ENCODE measurements around the gene ZNF222. TPM values are rescaled to one million over a fixed set of nuclear protein-coding genes. Genes with fewer than 3 reads are reported as not detected.

ZNF222 gene
- total RNA-seq, 1 donor from 2014 or later = 7.8 TPM

DNA sequence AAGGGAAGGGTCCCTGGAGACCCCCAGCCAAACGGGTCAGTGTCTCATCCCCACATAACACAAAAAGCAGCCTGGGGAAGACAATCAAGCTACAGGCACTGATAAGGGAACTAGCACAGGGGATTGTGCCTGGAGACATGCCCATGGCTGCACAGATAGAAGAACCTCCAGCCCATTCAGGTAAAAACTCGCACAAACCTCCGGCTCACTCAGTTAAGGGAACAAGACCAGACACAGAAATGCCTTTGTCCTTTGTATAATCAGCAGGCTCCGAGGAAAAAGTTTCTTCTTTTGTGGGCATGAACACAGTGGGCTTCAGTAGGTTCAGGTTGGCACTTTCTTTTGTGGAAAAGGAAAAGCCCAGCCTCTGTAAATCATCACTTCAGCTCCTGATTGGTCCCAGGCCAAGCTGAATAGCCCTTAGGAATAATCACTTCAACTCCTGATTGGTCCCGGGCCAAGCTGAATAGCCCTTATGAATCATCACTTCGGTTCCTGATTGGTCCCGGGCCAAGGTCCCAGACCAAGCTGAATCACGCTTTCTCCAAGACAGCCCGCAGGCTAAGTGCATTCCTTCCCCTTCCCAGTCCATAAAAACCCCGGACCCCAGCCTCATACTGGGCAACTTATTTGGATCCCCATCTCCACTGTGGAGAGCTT lies 27.4 kb upstream of the ZNF222 start:
- peaks cover 31% of the 10 kb centered on the region for H3K9me3 Mint-ChIP-seq
- no peak for DNase-seq (ENCODE audit: low spot score in 2 of 2, unreplicated experiment in 2 of 2)
- no peak overlapping the region for H3K4me3 Mint-ChIP-seq
- H3K4me1 Mint-ChIP-seq = peaks cover 8% of the 10 kb centered on the region
- H3K27ac Mint-ChIP-seq = no peak overlapping the region
- TF ChIP-seq, protein P1, sequence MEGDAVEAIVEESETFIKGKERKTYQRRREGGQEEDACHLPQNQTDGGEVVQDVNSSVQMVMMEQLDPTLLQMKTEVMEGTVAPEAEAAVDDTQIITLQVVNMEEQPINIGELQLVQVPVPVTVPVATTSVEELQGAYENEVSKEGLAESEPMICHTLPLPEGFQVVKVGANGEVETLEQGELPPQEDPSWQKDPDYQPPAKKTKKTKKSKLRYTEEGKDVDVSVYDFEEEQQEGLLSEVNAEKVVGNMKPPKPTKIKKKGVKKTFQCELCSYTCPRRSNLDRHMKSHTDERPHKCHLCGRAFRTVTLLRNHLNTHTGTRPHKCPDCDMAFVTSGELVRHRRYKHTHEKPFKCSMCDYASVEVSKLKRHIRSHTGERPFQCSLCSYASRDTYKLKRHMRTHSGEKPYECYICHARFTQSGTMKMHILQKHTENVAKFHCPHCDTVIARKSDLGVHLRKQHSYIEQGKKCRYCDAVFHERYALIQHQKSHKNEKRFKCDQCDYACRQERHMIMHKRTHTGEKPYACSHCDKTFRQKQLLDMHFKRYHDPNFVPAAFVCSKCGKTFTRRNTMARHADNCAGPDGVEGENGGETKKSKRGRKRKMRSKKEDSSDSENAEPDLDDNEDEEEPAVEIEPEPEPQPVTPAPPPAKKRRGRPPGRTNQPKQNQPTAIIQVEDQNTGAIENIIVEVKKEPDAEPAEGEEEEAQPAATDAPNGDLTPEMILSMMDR (IDR thresholded peaks at IDR 0.05; ENCODE audit: unreplicated experiment) = no peak
- H3K27me3 Mint-ChIP-seq (ENCODE audit: low read depth) = no peaks in the 10 kb centered on the region
- H3K36me3 Mint-ChIP-seq = peaks cover 41% of the 10 kb centered on the region

GRCh38 chr19:44002212-44002565 lies 23.0 kb upstream of the ZNF222 start:
- Mint-ChIP-seq H3K27ac (peak overlapping the region; percentile 96), H3K4me3 (peak overlapping the region; percentile 99), H3K27me3 (ENCODE audit: low read depth) (no peaks in the 10 kb centered on the region), H3K4me1 (peaks cover 15% of the 10 kb centered on the region), H3K36me3 (peaks cover 30% of the 10 kb centered on the region), H3K9me3 (peaks cover 33% of the 10 kb centered on the region)
- no peak for DNase-seq (ENCODE audit: low spot score in 2 of 2, unreplicated experiment in 2 of 2)
- TF ChIP-seq, protein P1 (IDR thresholded peaks at IDR 0.05; ENCODE audit: unreplicated experiment) = no peak

- TF ChIP-seq, protein P1 (IDR thresholded peaks at IDR 0.05; ENCODE audit: unreplicated experiment) = no peak
- peaks cover 31% of the 10 kb centered on the region for H3K36me3 Mint-ChIP-seq
These were observed 22.4 kb upstream of the ZNF222 start, which contains the start of gene ZNF230 for GRCh38 chr19:44002566-44003460. TSS of gene ZNF230 (plus strand) at chr19:44002957. CDS start at chr19:44007079, 4,122 bp downstream.

DNA sequence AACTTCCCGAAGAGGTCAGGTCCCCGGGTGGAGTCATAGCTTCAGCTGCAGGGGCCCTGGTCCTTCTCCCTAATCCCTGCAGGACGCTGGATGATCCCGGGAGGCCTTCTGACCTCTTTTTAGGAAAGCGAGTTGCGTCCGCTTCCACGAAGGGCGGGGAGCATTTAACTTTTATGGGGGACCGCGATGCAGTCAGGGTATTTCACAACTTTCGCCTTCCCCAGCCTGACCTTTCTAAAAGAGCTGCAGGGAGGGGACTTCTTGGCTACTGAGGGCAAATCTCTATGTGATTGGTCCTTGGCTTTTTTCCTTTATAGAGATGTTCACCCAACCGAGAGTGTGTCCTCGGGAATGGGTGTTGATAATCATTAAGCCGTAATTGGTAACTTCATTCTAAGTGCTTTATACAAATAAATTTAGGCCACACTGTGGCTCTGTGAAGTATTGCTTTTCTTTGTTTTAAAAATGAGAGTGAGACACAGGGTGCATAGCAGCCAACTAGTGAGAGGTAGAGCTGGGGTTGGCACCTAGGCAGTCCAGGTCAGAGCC lies 21.6 kb upstream of the ZNF222 start:
- H3K4me3 Mint-ChIP-seq = peak overlapping the region; percentile 99
- H3K27me3 Mint-ChIP-seq (ENCODE audit: low read depth) = no peaks in the 10 kb centered on the region
- H3K4me1 Mint-ChIP-seq = peaks cover 15% of the 10 kb centered on the region
- H3K27ac Mint-ChIP-seq = peak overlapping the region; percentile 96
- H3K36me3 Mint-ChIP-seq = peaks cover 31% of the 10 kb centered on the region
- H3K9me3 Mint-ChIP-seq = peaks cover 34% of the 10 kb centered on the region
- no peak for DNase-seq (ENCODE audit: low spot score in 2 of 2, unreplicated experiment in 2 of 2)
- TF ChIP-seq, protein P1 (IDR thresholded peaks at IDR 0.05; ENCODE audit: unreplicated experiment) = no peak

More at GRCh38 chr19:44002566-44003460, 22.4 kb upstream of the ZNF222 start, which contains the start of gene ZNF230:
- Mint-ChIP-seq H3K4me1 (peaks cover 15% of the 10 kb centered on the region), H3K27me3 (ENCODE audit: low read depth) (no peaks in the 10 kb centered on the region), H3K4me3 (peak within 1 kb of the TSS; percentile 99), H3K27ac (peak within 1 kb of the TSS; percentile 96), H3K9me3 (peaks cover 33% of the 10 kb centered on the region)
- DNase-seq (ENCODE audit: low spot score in 2 of 2, unreplicated experiment in 2 of 2) = peak; percentile 74 to 79

GRCh38 chr19:44005973-44006372 lies 19.2 kb upstream of the ZNF222 start:
- TF ChIP-seq, protein P1 (IDR thresholded peaks at IDR 0.05; ENCODE audit: unreplicated experiment) = no peak
- H3K4me3 Mint-ChIP-seq = no peak overlapping the region
- peaks cover 49% of the 10 kb centered on the region for H3K9me3 Mint-ChIP-seq
- peaks cover 15% of the 10 kb centered on the region for H3K4me1 Mint-ChIP-seq
- DNase-seq (ENCODE audit: low spot score in 2 of 2, unreplicated experiment in 2 of 2) = no peak
- H3K27me3 Mint-ChIP-seq (ENCODE audit: low read depth) = no peaks in the 10 kb centered on the region
- peaks cover 52% of the 10 kb centered on the region for H3K36me3 Mint-ChIP-seq
- no peak overlapping the region for H3K27ac Mint-ChIP-seq
